Activated naive CD4-positive, alpha-beta T cell treated with anti-CD3 and anti-CD28 coated beads, Interleukin-2, amount 50 U/mL, for 16 hours (primary cell): ENCODE measurements around the gene EMD.
"Not testable (repeated sequence)": the region's sequence is repeated elsewhere in the genome, so short reads cannot be mapped to it uniquely, and the experiment has no call there.

ENCODE experiments used
- DNase-seq: peaks from one replicate; pipeline ENCODE4 v3.0.0-alpha.2; 2020

The EMD gene

DNA sequence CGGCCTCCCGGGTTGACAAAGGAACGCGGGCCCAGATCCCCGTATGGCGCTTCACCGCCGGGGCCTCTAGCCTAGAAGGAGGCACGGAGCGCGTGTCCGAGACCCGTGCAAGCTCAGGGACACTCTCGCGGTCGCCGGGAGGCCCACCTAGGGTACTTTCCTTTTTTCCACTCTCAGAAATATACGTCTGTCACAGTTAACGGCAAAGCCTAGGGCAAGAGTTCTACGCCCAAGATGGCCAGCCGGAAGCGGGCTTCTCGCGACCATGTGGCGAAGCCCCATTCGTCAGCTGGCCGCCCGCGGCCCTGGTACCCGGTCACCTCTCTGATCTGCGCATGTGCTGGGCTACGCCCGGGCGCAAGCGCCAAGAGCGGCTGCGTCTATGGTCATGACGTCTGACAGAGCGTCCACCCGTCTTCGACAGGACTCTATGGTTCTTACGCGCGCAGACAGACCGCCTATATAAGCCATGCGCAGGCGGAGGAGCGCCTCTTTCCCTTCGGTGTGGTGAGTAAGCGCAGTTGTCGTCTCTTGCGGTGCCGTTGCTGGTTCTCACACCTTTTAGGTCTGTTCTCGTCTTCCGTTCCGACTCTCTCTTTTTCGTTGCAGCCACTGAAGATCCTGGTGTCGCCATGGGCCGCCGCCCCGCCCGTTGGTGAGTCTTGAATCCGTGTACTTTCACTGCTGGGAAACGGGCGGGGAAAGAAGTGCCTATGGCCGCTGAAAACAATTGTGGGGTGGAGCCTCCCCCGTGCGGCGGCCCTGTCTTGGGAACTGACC, 19.0 kb downstream of the EMD start, which contains the start of gene RPL10:
Gene RPL10 (plus strand): TSS at position 490 of the 780 bp plus-strand sequence. CDS start 143 bp downstream, at position 633.
- peak; percentile 88 for DNase-seq

DNA sequence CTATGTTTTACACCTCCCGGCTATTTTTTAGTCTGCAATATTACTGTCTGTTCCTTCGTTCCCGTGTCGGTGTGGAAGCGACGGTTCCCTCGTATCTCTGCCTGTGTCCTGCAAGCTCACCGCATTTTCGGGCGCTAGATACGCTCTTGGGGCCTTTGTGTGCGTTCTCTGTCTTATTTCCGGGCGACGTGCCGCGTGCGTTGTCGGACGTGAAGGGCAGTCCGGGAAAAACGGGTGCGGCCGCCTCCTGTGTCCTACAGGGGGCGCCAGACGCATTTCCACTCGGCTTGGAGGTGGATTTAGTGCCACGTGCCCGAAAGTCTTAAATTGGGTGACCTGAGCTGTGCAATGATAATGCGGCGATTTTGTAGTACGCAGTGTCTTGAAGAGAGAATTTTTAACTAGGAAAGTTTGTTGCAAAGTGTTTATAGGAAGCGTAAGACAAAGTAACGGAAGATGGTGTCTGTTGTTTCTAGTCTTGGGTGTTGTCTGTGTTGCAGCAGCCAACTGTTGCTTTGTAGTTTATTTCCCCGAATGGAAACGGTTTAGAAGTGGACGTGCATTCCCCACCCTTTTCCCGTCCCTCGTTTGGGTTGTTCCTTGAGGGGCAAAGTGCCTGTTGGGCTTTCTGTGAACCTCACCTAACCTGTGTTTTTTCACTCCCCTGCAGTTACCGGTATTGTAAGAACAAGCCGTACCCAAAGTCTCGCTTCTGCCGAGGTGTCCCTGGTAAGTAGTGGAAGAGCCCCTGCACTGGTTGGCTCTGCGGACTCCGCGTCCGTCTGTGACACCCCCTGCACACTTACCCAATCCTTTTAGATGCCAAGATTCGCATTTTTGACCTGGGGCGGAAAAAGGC, 19.8 kb downstream of the EMD start:
- peak; percentile 81 for DNase-seq

DNA sequence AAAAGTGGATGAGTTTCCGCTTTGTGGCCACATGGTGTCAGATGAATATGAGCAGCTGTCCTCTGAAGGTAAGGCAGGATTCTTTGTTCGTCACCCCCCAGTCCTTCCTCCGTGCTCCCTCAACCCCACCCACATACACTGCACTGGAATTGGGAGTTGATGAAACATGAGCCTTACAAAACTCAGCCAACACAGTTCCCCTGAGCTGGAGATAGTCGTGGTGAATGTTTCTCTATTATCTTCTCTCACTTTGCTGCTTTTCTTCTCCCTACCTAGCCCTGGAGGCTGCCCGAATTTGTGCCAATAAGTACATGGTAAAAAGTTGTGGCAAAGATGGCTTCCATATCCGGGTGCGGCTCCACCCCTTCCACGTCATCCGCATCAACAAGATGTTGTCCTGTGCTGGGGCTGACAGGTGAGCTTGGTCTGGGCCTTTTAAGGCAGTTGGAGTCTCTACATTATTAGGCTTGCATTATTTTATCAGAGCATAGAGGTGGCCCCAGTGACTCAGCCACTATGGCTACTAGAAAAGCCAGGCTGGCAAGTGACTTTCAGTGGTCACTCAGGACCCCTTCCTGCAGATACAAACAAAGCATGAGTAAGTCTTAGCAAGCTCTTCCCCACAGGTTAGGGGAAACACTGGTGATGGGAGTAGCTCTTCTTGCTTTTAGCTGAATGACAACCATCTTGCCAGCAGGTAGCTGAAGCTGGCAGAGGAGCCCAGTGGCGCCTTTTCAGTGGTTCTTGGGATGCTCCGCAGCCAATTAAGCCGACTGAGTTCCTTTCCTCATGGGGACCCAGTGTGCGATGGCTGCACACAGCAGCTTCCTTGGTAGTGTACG, 20.7 kb downstream of the EMD start:
- DNase-seq: peak; percentile 30

DNA sequence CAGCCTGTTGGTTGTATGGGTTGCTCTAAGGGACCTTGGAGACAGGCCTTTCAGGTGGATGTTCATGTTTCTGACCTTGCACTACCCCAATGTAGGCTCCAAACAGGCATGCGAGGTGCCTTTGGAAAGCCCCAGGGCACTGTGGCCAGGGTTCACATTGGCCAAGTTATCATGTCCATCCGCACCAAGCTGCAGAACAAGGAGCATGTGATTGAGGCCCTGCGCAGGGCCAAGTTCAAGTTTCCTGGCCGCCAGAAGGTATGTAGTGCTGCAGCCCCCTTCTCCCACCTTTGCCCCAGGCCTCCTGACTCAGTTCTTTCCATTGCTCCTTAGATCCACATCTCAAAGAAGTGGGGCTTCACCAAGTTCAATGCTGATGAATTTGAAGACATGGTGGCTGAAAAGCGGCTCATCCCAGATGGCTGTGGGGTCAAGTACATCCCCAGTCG, 21.3 kb downstream of the EMD start:
- DNase-seq: not testable (repeated sequence)

DNA sequence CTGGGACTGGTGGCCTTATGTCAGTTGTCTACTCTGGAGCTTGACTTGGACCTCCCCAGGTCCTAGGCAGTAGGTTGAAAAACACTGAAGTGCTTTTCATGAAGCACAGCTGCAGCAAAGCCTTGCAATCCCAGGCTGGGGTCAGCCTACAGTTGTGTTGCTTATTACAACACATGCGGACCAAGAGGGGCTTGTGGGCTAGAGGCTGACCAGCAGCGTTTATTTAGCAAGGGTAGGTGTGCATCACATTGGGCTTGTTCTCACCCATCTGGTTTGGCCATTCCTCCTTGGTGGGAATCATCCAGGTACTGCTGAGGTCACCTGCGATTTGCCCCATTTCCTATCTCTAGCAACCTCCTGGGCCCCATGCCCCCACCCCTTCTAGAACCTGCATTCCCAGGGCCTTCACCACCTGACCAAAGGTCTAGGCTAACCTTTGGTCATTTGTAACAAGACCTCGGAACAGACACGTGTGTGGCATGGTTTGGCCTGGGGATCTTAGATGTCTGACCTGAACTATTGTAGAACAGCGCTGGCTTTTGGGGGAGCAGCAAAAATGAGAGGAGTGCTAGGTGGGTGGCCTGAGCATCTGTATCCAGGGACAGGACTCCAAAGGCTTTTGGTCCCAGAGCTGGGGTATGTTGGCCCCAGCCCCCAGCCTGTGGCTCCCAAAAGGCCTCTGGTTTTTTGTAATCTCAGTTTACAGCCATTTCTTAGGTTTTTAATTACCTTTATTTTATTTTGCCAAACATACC, 22.1 kb downstream of the EMD start:
- peak; percentile 33 for DNase-seq

DNA sequence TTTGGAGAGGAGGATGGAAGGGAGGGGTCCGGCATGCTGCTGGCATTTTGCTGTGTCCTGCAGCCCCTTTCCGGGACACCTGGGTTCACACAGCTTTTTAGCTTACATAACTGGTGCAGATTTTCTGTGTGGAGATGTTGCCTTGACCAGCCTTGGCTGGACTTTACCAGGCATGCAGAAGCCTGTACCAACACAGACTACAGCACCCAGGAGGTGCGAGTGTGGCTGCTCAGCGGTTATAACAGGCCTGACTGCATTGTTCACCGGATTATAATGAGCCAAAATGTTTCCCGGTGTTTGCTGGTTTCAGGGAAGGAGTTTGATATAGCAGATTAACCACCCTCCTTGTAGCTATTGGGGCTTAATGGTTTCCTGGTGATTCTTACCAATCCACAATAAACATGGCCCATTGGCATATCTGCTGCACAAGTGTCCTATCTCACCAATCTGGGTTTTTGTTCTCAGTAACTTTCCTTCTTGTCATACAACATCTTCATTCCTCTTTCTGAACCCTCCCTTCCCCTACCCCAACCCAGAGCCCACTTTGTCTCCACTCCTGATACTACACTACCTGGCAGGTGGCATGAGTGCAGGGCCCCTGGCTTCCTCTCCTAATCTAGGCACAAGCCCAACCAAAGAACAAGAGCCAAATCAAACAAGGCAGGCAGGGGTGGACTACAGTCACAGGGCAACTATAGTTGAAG, 23.0 kb downstream of the EMD start:
- DNase-seq: no peak

DNA sequence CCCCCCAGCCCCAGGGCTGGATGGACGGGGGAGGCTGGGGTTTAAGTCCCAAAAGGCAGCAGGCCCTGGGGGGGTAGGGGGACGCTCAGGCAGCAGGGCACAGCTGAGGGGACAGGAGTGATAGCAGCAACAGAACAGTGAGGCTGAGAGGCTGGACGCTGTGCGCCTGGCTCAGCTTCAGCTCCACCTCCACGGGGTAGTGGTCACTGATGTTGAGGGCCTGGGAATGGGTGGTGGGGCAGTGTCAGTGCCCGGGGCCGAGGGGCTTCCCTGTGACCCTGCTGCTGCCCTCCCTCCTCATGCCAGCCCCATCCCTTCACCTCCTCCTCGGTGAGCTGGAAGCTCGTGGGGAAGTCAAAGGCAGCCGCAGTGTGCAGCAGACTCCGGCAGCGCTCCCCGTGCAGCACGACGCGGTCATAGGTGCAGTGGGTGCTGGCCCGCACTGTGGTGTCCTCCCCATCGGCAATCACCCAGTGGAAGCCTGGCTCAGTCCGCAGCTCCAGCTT, 23.6 kb downstream of the EMD start:
- DNase-seq: no peak

DNA sequence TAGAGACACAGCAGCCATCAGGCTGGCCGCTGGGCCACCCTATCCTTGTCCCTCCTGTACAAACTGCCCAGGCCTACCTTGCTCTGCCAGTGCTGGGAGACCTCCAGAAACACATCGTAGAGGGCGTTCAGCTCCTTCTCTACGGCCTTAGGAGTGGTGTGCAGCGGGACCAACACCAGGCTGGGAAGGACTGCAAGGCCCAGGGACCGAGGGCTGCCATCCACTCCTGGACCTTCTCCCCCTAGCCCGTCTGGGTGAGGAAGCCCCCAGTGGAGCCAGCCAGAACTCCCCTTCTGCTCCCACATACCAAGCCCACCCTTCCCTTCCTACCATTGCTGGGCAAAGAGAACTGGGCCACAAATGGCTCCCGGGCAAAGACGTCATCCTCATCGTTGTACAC, 24.1 kb downstream of the EMD start:
- no peak for DNase-seq

DNA sequence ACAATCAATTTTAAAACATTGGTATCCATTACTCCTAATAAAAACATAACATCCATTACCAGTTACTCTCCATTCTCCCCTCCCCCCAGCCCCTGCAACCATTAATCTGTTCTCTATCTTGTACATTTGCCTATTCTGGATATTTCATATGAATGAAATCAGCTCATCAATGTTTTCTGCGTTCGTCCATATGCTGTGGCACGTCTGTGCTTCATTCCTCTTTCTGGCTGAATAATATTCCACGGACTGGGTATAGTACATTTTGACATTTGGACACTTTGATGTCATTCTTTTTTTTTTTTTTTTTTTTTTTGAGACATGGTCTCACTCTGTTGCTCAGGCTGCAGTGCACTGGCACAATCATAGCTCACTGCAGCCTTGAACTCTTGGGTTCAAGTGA, 24.8 kb downstream of the EMD start:
- DNase-seq: no peak

DNA sequence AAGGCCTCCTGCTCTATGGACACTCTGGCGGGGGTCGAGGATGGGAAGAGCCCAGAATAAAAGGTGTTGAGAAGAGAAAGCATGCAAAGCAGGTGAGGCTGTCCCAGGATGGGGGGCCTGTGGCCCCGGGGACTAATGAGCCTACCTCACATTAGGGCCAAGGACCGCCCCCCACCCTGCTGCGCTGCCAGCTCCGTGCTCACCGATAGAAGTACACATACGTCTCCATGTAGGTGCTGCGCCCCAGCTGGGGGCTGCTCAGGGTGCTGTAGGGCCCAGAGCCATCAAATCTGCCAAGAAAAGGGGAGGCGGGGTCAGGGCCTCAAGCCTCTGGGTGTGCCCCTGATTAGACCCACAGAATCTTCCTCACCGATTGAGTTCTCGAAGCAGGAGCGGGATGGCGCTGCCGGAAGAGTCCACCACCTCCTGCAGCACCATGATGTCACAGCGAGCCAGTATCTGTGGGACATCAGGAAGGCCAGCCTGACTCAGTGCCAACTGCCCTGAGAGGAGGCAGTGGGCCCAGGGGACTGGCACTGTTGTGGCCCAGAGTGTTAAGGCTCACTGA, 25.6 kb downstream of the EMD start:
- DNase-seq: no peak

DNA sequence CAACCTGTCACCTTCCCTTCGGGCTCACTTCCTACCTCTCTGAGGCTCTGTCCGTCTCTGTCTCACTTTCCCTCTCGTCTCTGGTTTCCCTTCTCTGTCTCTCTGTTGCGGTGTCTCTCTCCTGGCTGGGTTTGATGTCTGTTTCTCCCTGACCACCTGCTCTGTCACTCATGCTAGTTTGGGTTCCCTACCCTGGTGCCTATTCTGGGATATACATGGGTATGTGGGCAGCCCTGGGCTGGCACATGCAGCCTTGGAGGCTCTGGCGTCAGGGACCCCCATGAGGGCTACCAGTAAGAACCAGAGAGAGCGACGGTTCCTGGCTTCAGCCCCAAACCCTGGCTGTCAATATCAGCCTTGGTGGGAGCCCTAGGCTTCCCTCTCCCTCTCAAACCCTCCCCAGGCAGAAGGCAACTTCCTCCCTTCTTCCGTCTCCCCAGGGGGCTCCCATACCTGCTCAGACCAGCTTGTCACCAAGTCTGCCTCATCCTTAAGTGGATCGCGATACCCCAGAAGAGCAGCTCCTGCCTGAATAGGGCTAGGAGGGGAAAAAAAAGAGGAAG, 29.6 kb downstream of the EMD start:
- no peak for DNase-seq

DNA sequence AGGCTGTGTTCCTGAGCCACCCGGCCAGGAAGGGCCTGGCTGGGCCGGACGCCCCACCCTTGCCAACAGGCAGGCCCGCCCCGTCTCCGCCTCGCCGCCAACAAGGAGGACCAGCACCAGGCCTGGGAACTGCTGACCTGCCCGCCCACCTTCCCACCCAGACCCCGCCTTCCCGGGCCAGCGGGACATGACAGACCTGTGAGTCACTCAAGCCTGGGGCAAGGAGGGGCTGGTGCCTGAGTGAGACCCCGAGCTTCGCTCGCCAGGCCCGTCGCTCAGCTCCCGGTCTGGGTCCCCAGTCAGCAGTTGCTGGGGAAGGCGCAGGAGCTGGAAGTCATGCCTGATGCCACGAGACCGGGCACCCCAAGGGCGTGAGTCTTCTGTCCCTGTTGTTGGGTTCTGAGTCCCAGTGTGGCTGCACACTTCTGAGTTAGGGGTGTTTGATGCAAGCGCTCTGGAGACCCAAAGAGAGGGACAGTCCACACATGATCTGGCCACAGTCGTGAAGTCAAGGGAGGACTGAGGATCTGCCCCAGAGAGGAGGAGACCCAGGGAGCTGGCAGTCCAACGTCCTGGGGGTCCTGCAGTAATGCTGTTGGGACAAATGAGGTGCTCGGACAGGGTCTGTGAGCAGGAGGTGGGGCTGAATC, 30.3 kb downstream of the EMD start, which contains the start of gene DNASE1L1:
Gene DNASE1L1 (minus strand): TSS at position 33 of the 650 bp plus-strand sequence. CDS start 3,686 bp downstream, outside the sequence.
- DNase-seq: no peak

DNA sequence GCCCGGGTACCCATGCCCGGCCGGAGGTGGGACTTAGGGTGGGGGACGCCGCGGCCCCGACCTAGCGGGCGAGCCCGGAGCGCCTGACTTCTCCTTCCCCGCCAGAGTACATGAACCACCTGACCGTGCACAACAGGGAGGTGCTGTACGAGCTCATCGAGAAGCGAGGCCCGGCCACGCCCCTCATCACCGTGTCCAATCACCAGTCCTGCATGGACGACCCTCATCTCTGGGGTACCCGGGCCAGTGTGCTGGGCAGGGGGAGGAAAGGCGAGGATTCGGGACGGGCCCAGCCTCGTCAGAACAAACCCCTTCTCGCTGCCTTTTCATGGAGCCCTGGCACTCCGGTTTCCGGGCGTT, 32.9 kb downstream of the EMD start:
- peak; percentile 58 for DNase-seq

DNA sequence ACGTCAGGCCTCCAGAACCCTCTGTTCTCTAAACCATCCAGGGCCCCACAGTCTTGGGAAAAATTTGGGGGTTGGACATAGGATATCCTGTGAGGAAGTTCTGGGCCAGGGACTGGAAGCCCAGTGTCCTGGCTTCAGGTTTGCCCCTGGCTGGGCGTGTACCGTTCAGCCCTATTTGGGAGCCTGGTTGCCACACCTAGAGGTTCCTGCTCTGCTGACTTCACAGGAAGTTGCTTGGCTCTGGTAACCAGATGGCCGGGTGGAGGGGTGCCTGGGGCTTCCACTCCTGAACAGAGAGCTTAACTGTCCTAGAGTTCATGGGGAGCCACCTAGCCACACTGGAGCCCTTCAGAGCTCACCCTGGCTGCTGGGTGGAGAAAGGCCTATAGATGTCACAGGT, 33.4 kb downstream of the EMD start:
- no peak for DNase-seq

DNA sequence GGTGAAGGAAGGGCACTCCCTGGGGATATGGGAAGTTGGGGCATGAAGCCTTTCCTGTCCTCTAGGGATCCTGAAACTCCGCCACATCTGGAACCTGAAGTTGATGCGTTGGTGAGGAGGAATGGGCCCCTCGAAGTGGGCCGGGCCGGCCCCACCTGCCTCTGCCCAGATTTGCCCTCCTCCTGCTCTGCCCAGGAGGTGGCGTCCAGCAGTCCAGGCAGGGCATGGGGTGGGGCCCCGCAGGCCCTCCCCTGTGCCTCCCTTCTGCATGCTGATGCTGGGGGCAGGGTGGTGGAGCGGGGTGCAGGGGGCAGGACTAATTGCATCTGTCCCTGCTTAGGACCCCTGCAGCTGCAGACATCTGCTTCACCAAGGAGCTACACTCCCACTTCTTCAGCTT, 34.0 kb downstream of the EMD start:
- no peak for DNase-seq

DNA sequence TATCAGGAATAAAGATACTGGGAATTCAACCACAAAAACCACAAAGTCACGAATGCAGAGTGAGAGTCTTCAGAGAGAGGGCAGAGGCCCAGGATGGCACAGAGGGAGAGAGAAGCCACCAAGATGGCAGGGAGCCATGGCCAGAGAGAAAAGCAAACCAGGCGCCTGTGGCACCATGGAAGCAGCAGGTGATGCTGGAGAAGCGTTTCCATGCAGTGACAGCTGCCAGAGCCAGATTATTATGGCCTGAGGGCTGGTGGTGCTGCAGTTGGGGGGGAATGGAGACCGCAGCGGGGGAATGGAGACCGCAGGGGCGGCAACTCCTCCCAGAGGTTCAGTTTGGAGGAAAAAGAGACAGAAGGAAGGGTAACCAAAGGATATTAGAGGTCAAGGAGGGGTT, 38.1 kb downstream of the EMD start:
- DNase-seq: no peak

DNA sequence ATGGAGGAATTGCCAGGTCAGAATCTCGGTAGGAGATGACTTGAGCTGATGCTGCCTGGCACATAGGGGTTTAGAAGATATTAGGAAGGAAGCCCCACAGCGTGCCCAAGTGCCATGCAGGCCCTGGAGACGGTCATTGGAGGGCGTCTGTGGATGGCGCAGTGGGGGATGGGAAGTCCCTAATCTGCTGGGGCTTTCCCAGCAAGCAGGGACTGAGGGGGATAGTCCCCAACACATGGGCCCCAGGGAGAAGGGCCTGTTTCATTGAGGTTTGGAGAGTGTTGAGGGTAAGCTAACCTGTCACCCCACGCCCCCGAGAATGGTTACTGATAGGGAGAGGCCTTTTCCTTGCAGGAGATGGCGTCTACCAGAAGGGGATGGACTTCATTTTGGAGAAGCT, 40.1 kb downstream of the EMD start:
- no peak for DNase-seq

DNA sequence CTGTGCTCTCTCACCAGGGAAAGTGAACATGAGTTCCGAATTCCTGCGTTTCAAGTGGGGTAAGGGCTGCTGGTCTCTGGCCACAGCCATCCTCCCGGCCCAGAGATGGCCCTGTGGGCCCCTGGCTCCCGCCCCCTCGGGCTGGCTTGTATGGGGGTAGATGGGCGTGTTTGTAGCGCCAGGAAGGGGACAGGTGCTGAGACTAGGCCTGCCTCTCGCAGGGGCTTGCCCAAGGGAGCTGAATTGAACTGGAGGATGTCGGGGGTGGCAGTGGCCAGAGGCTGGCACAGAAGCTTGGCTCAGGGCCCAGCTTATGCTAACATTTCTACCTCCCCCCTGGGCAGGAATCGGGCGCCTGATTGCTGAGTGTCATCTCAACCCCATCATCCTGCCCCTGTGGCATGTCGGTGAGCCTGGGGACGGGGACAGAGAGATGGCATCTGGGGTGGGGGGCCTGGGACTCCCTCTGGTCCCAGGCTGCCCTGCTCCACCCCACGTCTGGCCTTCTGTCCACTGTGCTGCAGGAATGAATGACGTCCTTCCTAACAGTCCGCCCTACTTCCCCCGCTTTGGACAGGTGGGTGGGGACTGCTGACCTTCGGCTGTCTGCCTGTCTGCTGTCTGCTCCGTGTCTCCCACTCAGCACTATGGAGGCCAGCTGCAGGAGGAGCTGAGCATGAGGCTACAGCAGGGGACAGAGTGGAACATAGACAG, 40.8 kb downstream of the EMD start:
- DNase-seq: no peak

DNA sequence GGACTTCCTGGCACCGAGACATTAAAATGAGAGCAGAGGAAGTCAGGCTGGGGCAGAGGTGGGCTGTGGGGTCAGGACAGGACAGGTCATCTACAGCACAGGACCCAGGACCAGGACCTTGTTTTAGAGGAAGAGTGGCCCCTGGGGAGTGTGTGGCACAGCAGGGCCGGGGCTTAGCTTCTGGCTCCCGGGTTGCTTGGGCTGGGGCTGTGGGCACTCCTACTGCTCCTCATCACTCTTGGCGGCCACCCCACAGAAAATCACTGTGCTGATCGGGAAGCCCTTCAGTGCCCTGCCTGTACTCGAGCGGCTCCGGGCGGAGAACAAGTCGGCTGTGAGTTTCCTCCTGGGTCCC, 41.3 kb downstream of the EMD start:
- no peak for DNase-seq
